ENCODE data around the gene CLEC3B. TPM values are rescaled to one million over a fixed set of nuclear protein-coding genes. Genes with fewer than 3 reads are reported as not detected.

CLEC3B gene
- total and polyA plus RNA-seq, 8 donors = 16.7 to 199 (median 27.5) TPM; not detected in 2

- Histone ChIP-seq H3K27ac (no peak overlapping the region), H3K36me3 (peaks cover 0 to 30% (median 18%) of the 10 kb centered on the region in 4 donors), H3K27me3 (no peaks in the 10 kb centered on the region), H3K9me3 (no peaks in the 10 kb centered on the region), H3K4me1 (peaks cover 0 to 24% (median 4%) of the 10 kb centered on the region in 4 donors), H3K4me3 (no peak overlapping the region)
- 87 to 95% (median 93%) methylated on average over 1 of the region's 1 CpG for WGBS, 5 donors
- no peak for DNase-seq
- TF ChIP-seq CTCF (IDR thresholded peaks at IDR 0.05) (no peak), POLR2AphosphoS5 (IDR thresholded peaks at IDR 0.05) (no peak), EP300 (IDR thresholded peaks at IDR 0.05) (no peak), POLR2A (IDR thresholded peaks at IDR 0.05) (no peak)
- intact Hi-C loops (cut with DNase I; ENCODE audit: low total_unique reads) = no loop called here
Observed at GRCh38 chr3:45080824-45081223, 54.7 kb downstream of the CLEC3B start.

- intact Hi-C loops (cut with DNase I; ENCODE audit: low total_unique reads) = no loop called here
- 71 to 88% (median 86%) methylated on average over 2 of the region's 2 CpGs for WGBS, 5 donors
- peaks cover 0 to 24% (median 4%) of the 10 kb centered on the region in 4 donors for H3K4me1 ChIP-seq
Observed at GRCh38 chr3:45081506-45082141, 55.5 kb downstream of the CLEC3B start.

GRCh38 chr3:45082142-45082538, 56.0 kb downstream of the CLEC3B start:
- Histone ChIP-seq H3K9me3 (no peaks in the 10 kb centered on the region), H3K27me3 (no peaks in the 10 kb centered on the region), H3K4me1 (peaks cover 0 to 25% (median 4%) of the 10 kb centered on the region in 4 donors), H3K27ac (no peak overlapping the region), H3K4me3 (no peak overlapping the region), H3K36me3 (peaks cover 0 to 41% (median 25%) of the 10 kb centered on the region in 4 donors)
- TF ChIP-seq EP300 (IDR thresholded peaks at IDR 0.05) (no peak), POLR2A (IDR thresholded peaks at IDR 0.05) (no peak), POLR2AphosphoS5 (IDR thresholded peaks at IDR 0.05) (no peak), CTCF (IDR thresholded peaks at IDR 0.05) (no peak)
- intact Hi-C loops (cut with DNase I; ENCODE audit: low total_unique reads) = no loop called here
- 74 to 90% (median 80%) methylated on average over 5 of the region's 5 CpGs for WGBS, 5 donors
- peak in 1 of 2 donors; percentile 16 for DNase-seq

More at GRCh38 chr3:45081506-45082141, 55.5 kb downstream of the CLEC3B start:
- no peaks in the 10 kb centered on the region for H3K27me3 ChIP-seq
- TF ChIP-seq POLR2A (IDR thresholded peaks at IDR 0.05) = no peak
- TF ChIP-seq POLR2AphosphoS5 (IDR thresholded peaks at IDR 0.05) = no peak
- no peak for TF ChIP-seq CTCF (IDR thresholded peaks at IDR 0.05)
- TF ChIP-seq EP300 (IDR thresholded peaks at IDR 0.05) = no peak
- no peaks in the 10 kb centered on the region for H3K9me3 ChIP-seq
- no peak overlapping the region for H3K27ac ChIP-seq
- no peak overlapping the region for H3K4me3 ChIP-seq
- peaks cover 0 to 38% (median 23%) of the 10 kb centered on the region in 4 donors for H3K36me3 ChIP-seq
- DNase-seq = no peak

GRCh38 chr3:45083023-45083422, 56.9 kb downstream of the CLEC3B start:
- no peak overlapping the region for H3K27ac ChIP-seq
- TF ChIP-seq CTCF (IDR thresholded peaks at IDR 0.05) = no peak
- no peak for TF ChIP-seq EP300 (IDR thresholded peaks at IDR 0.05)
- TF ChIP-seq POLR2A (IDR thresholded peaks at IDR 0.05) = no peak
- no peak for TF ChIP-seq POLR2AphosphoS5 (IDR thresholded peaks at IDR 0.05)
- 77 to 90% (median 86%) methylated on average over 4 to 6 of the region's 6 CpGs for WGBS, 5 donors
- peaks cover 0 to 34% (median 9%) of the 10 kb centered on the region in 4 donors for H3K4me1 ChIP-seq
- no peaks in the 10 kb centered on the region for H3K9me3 ChIP-seq
- intact Hi-C loops (cut with DNase I; ENCODE audit: low total_unique reads) = no loop called here
- H3K27me3 ChIP-seq = no peaks in the 10 kb centered on the region
- no peak overlapping the region for H3K4me3 ChIP-seq
- no peak for DNase-seq
- peaks cover 3 to 45% (median 25%) of the 10 kb centered on the region in 4 donors for H3K36me3 ChIP-seq
